Measurements from ENCODE around the gene HYAL3.

- TF ChIP-seq, protein P1, sequence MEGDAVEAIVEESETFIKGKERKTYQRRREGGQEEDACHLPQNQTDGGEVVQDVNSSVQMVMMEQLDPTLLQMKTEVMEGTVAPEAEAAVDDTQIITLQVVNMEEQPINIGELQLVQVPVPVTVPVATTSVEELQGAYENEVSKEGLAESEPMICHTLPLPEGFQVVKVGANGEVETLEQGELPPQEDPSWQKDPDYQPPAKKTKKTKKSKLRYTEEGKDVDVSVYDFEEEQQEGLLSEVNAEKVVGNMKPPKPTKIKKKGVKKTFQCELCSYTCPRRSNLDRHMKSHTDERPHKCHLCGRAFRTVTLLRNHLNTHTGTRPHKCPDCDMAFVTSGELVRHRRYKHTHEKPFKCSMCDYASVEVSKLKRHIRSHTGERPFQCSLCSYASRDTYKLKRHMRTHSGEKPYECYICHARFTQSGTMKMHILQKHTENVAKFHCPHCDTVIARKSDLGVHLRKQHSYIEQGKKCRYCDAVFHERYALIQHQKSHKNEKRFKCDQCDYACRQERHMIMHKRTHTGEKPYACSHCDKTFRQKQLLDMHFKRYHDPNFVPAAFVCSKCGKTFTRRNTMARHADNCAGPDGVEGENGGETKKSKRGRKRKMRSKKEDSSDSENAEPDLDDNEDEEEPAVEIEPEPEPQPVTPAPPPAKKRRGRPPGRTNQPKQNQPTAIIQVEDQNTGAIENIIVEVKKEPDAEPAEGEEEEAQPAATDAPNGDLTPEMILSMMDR (IDR thresholded peaks at IDR 0.05; ENCODE audit: poor library complexity, severe bottlenecking) = no peak
- TF ChIP-seq MXI1 (conservative IDR thresholded peaks at IDR 0.05; ENCODE audit: poor library complexity, severe bottlenecking) (no peak), POLR2AphosphoS5 (IDR thresholded peaks at IDR 0.05) (no peak), EZH2 (IDR thresholded peaks at IDR 0.05; ENCODE audit: borderline replicate concordance, insufficient read depth, low read length, poor library complexity, severe bottlenecking) (no peak), EP300 (conservative IDR thresholded peaks at IDR 0.05; ENCODE audit: poor library complexity, severe bottlenecking) (no peak), SMC3 (conservative IDR thresholded peaks at IDR 0.05; ENCODE audit: poor library complexity) (no peak), TAF1 (IDR thresholded peaks at IDR 0.05; ENCODE audit: low read depth) (no peak)
- TF ChIP-seq, protein P2, sequence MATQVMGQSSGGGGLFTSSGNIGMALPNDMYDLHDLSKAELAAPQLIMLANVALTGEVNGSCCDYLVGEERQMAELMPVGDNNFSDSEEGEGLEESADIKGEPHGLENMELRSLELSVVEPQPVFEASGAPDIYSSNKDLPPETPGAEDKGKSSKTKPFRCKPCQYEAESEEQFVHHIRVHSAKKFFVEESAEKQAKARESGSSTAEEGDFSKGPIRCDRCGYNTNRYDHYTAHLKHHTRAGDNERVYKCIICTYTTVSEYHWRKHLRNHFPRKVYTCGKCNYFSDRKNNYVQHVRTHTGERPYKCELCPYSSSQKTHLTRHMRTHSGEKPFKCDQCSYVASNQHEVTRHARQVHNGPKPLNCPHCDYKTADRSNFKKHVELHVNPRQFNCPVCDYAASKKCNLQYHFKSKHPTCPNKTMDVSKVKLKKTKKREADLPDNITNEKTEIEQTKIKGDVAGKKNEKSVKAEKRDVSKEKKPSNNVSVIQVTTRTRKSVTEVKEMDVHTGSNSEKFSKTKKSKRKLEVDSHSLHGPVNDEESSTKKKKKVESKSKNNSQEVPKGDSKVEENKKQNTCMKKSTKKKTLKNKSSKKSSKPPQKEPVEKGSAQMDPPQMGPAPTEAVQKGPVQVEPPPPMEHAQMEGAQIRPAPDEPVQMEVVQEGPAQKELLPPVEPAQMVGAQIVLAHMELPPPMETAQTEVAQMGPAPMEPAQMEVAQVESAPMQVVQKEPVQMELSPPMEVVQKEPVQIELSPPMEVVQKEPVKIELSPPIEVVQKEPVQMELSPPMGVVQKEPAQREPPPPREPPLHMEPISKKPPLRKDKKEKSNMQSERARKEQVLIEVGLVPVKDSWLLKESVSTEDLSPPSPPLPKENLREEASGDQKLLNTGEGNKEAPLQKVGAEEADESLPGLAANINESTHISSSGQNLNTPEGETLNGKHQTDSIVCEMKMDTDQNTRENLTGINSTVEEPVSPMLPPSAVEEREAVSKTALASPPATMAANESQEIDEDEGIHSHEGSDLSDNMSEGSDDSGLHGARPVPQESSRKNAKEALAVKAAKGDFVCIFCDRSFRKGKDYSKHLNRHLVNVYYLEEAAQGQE (IDR thresholded peaks at IDR 0.05; ENCODE audit: borderline replicate concordance) = no peak
Observed at GRCh38 chr3:50243543-50243895, 55.7 kb downstream of the HYAL3 start.
